HG02938 (cell line): ENCODE results near the gene MAGEF1.

ENCODE experiments used
- ATAC-seq: cut with Tn5 transposase; IDR thresholded peaks from one replicate; pipeline ENCODE4 v1.9.1; 2021; ENCODE audit warnings: mild to moderate bottlenecking, moderate library complexity; ENCODE audit not compliant: unreplicated experiment

Gene MAGEF1

GRCh38 chr3:184690192-184690883, 21.5 kb downstream of the MAGEF1 start:
- no peak for ATAC-seq

- ATAC-seq, result no peak
Measured at GRCh38 chr3:184688882-184689271, 23.0 kb downstream of the MAGEF1 start.

- ATAC-seq, result no peak
Measured at GRCh38 chr3:184688251-184688881, 23.5 kb downstream of the MAGEF1 start.

GRCh38 chr3:184687363-184688015, 24.4 kb downstream of the MAGEF1 start:
- ATAC-seq, result no peak

GRCh38 chr3:184685646-184686045, 26.2 kb downstream of the MAGEF1 start:
- no peak for ATAC-seq

- ATAC-seq, result no peak
Measured at GRCh38 chr3:184685055-184685454, 26.8 kb downstream of the MAGEF1 start.

- ATAC-seq, result no peak
Measured at GRCh38 chr3:184683900-184684560, 27.8 kb downstream of the MAGEF1 start.

- ATAC-seq, result no peak
Measured at GRCh38 chr3:184683234-184683633, 28.6 kb downstream of the MAGEF1 start.

GRCh38 chr3:184682671-184683070, 29.2 kb downstream of the MAGEF1 start:
- ATAC-seq, result no peak

GRCh38 chr3:184680385-184681345, 31.2 kb downstream of the MAGEF1 start:
- no peak for ATAC-seq

GRCh38 chr3:184679056-184679816, 32.6 kb downstream of the MAGEF1 start:
- ATAC-seq, result no peak

- ATAC-seq, result no peak
Measured at GRCh38 chr3:184678317-184679055, 33.4 kb downstream of the MAGEF1 start.

- ATAC-seq, result no peak
Measured at GRCh38 chr3:184677344-184678316, 34.2 kb downstream of the MAGEF1 start.

- ATAC-seq, result no peak
Measured at GRCh38 chr3:184676927-184677326, 34.9 kb downstream of the MAGEF1 start.

- no peak for ATAC-seq
Measured at GRCh38 chr3:184674626-184675025, 37.2 kb downstream of the MAGEF1 start.

GRCh38 chr3:184672977-184673870, 38.6 kb downstream of the MAGEF1 start:
- no peak for ATAC-seq

- no peak for ATAC-seq
Measured at GRCh38 chr3:184672335-184672734, 39.5 kb downstream of the MAGEF1 start.
